ENCODE data around the gene GALNT11.

Gene GALNT11

DNA sequence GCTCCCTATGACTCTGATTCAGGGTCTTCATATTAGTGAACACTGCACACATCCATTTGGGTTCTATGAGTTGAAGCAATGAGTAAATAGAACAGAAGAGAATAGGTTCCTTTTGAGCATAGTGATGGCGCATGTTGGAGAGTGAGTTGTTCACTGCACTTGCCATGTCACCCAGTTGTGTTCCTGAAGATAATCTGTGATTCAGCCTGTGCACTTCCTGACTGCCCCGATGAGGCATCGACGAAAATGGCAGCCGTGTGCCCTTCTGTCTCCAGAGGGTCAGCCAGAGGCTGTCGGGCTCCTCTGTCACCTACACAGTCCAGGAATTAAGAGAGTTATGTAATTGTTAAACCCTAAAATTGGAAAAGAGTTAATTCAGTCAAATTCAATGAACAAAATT lies 94.7 kb downstream of the GALNT11 start:
- DNase-seq (ENCODE audit: low read depth), result no peak

DNA sequence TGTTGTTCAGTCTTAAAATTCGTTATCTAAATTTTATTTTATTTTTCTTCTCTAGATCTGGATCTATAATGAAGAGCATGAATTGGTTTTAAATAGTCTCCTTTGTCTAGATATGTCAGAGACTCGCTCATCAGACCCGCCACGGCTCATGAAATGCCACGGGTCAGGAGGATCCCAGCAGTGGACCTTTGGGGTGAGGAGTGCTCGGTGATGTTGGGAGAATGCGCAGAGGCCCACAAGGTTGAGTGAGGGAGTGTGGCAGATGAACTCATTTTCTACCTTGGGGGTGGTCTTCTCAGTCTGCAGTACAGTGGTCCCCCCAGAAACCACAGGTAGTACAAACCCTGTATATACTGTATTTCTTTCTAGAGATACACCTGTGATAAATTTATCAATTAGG lies 95.3 kb downstream of the GALNT11 start:
- DNase-seq (ENCODE audit: low read depth), result no peak

DNA sequence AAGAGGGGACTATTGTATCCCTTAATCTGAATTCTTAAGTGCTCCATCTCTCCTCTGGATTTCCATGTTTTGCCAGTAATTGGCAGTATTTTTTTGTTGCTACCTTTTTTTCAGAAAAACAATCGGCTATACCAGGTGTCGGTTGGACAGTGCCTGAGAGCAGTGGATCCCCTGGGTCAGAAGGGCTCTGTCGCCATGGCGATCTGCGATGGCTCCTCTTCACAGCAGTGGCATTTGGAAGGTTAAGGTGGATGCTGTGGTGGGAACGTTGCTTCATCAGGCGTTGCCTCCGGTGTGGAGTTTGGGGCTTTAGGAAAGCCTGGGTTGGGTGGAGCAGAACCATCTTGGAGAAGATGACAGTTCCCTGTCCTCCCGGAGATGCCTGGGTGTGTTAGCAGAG lies 96.0 kb downstream of the GALNT11 start:
- no peak for DNase-seq (ENCODE audit: low read depth)

DNA sequence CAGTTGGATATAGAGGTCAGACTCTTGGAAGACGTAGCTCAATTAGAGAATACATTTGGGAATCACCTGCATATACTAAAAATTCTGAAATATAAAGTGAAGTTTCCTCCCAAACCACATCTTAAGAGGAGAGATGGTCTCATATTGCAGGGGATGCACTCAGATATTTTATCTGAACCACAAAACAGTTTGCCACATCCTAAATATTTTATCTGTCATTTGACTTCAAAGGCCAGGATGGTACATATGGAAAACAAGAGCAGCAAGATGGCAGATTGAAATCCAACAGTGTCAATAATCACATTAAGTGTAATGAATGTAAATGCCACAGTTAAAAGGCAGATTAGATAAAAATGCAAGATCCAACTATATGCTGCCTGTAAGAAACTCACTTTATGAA lies 97.1 kb downstream of the GALNT11 start:
- no peak for DNase-seq (ENCODE audit: low read depth)

DNA sequence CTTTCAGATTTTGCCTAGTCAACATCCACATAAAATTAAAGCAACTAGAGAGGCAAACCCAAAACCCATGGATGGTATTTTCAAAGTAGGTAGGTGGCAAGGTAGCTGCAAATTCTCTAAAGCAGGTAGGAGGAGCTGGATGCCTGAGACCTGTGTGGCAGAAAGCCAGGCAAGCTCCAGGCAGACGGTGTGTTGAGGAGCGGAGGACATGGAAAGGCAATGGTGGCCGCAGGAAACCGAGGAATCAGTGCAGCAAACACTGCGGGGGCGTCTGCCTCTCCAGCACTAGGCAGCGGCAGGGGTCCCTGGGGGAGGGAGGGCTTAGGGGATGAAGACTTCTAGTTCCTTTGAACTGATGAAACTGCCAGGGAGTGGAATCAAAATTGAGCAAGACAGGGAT lies 101.3 kb downstream of the GALNT11 start:
- DNase-seq (ENCODE audit: low read depth), result no peak

DNA sequence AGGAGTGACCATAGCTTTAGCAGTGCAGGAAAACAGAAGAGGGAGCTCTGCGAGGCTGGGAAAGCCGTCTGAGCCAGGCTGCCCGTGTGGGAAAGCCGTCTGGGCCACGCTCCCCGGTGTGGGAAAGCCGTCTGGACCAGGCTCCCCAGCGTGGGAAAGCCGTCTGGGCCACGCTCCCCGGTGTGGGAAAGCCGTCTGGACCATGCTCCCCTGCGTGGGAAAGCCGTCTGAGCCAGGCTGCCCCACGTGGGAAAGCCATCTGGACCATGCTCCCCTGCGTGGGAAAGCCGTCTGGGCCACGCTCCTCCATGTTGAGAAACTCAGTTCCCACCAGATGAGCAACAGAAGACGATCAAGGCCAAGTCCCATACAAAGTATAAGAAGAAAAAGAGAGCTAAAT lies 101.8 kb downstream of the GALNT11 start:
- no peak for DNase-seq (ENCODE audit: low read depth)

DNA sequence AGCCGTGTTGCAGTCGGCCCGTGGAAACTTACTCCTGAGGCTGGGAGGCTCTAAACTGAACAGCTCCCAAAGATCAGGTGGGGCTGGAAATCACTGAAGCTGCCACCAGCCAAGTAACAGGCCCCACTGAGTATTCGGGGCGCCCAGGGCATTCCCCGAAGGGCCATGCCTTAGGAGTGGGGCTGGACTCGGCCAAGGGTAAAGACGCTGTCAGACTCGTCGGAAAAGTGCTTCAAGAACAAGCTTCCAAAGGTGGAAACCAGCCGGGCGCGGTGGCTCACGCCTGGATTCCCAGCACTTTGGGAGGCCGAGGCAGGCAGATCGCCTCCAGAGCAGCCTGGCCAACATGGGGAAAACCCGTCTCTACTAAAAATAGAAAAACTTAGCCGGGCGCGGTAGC lies 102.8 kb downstream of the GALNT11 start:
- DNase-seq (ENCODE audit: low read depth), result no peak

DNA sequence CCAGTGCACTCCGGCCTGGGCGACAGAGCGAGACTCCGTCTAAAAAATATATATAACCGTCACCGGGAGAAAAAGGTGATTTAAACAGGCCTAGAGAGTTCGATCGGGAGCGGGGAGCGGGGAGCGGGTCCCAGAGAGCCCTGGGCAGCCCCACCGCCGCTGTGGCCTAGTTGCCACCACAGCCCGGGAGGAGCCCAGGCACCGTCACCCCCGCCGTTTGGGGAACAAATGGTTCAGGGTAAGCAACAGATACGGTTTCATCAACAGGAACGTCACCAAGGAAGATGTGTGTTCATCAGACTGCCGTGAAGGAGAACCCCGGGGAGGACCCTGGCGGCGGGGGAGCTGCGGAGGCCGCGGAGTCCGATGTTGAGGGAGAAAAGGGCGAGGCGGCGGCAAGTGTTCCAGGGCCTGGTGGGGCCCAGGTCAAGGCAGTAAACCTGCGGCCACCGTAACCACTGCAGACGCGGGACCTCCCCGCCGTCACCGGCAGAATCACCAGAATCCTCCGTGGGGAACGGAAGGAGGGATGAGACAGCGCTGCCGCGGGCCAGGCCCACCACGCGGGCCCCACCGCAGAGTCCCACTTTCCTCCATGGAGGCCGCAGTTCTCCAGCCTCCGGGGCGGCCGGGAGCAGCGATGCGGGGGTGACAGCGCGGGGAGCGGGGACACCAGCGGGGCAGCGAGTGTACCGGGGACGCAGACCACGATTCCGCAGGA lies 103.4 kb downstream of the GALNT11 start:
- DNase-seq (ENCODE audit: low read depth), result no peak

DNA sequence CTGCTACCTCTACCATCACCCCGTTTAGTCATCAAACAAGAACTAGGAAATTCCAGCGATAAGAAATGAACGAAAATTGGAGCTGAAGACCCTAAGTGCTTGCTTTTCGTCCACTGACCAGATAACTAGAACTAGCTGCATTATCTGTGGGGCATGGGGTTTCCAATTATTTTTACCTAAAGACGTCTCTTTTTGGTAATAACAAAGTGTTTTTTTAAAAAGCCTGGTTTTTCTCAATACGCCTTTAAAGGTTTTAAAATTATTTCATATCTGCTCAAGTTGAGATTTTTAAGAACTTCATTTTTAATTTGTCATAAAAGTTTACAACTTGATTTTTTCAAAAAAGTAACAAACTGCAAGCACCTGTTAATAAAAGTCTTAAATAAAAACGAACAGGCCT lies 104.2 kb downstream of the GALNT11 start:
- no peak for DNase-seq (ENCODE audit: low read depth)

DNA sequence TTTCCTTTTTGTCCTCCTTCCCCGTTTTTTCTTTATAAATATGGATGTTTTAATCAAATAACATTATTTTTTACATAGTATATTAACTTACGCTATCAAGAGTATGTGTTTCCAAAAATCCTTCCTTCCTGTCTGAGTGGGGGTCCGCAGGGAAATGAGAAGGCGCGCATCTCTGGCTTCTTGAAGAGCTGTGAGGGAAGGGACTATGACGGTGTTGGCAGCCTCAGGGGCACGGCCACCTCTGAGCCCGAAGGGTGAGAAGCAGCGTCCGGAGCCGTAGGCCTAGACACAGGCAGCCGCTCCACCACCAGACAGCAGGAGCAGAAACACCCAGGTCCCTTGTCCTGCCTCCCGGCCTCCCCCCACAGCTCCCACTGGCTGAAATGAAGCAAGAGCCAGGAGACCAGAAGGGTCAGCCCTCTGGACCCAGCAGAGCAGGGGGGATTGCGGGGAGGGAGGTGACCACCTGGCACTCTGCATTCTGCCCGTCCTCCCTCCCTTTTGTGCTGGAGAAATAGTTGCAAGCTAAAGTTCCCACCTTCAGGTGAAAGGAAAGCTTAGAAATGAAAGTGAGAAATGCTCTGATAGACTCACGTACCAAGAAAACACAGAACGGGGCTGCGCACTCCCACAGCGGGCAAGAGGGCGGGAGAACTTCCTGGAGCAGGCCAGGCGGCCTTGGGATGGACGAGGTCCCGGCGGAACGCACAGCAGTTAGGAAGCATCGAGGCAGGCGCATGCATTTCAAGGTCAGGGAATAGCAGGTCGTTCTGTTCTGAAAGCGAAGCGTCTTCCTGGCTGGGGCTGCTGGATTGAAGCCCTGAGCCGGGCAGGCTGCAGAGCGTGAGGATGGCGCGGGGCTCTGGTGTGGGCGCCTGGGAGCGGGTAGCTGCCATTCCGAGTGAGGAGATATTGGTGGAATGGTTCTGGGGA lies 105.5 kb downstream of the GALNT11 start:
- DNase-seq (ENCODE audit: low read depth), result no peak

DNA sequence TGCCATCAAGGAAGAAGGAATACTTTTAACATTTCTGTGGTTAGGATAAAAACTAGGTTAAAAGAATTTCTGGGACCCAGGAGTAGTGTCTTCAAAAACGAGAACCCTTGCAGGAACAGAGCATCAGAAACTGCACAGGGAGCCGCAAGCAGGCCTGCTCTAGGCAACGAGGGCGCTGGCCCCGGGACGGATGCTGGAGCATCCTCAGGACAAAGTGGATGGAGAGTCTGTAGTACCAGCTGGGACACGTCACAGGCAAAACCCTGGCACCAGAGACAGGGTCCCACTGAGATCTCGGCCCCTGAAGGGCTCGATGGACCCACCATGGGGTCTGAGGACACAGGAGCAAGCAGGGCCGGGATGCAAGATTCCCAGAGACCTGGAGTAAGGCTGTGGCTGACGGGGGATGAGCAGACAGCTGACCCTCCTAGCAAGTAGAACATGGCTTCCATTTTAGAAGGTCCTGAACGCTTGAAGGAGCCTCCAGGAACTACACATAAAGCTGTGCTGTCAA lies 106.6 kb downstream of the GALNT11 start:
- DNase-seq (ENCODE audit: low read depth), result no peak

DNA sequence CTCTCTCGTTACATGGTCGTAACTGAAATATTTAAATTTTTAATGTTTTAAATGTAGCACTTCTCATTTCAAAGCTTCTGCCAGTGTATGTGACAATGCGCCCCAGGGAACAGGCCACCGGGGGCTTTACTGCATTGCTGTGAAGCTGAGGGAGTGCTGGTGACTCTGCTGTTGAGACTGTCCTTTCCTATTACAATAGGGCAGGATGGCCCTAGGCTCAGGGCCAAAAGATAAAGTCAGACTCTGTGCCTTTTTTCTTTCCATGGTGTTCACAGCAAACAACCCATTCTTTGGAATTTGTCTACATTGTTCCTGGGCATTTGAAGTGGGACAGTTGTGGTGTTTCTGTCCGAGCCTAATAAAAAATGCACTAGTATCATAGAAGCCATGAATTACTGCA lies 107.3 kb downstream of the GALNT11 start:
- no peak for DNase-seq (ENCODE audit: low read depth)

DNA sequence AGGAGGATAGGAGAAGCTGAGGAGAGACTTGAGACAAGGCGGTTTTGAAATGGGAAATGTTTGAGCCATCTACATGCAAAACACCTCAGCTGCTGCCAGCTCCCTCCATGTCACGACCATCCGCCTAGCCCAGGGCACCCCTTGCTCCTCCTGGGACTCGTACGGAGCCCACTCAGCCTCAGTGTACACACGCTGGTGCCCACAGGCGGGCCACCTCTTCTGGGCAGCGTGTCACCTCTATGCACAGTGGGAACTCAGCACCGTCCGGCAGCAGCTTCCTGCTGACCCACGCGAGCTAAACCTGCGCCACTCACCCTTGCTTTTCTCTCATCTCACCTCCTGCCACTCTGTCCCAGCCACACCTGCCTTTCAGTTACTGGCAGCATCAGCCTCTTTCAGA lies 108.3 kb downstream of the GALNT11 start:
- DNase-seq (ENCODE audit: low read depth), result no peak

DNA sequence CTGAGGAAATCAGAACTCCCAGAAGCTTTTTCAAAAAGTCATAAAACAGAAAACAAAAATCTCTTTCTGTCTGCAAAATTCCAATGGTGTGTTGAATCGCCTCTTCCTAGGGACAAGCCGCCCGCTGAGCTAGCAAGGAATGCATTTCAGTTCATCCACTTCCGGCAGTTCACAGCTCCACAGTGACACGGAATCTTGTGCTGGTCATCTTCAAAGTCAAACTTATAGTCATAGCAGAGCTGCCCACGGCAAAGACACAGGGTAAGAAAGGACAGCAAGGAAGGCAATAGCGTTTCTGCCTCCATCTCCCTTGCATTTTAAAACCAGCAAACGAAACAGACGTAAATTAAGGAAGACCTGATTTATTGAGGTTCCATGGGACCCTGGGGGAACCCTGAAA lies 111.2 kb downstream of the GALNT11 start:
- peak; percentile 25 for DNase-seq (ENCODE audit: low read depth)

DNA sequence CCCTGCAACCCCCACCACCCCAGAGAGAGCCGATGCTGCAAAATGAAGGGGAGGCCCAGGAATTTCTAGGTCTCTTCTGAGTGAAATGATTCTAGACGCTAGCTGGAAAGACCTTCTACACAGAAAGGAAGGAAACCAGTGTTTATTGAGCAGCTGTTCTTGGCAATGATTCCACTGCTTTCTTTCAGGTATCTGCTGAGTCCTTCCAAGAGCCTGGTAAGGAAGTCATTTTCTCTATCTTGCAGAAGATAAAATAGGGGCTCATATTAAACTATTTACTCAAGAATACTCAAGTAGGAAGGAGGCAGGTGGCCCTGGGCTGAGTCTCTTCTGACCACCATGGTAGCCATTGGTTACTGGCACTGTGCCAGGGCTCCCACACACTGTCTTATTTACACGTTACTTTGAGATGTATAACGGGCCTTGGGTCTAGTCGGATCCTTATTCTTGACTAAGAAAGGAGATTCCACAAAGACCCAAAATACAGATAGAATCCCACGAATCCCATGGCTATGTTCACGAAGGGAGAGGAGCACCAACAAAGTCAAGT lies 112.1 kb downstream of the GALNT11 start:
- DNase-seq (ENCODE audit: low read depth), result no peak

DNA sequence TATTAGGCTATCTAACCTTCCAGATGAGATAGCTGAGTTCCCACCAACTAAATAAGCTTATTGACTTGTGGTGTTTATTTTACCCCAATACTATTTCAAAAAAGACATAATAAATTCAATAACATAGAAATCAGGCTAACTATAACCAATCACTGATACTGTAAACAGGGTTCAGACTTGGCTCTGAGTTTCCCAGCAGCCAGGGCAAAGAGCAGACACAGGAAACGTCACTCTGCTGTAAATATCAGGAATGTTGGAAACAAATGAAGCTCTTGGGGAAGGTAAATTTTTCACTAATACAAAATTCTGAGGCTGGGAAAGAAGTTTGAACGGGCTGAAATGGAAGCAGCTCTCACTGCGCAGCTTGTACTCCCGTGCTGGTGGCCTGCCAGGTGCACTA lies 114.6 kb downstream of the GALNT11 start:
- DNase-seq (ENCODE audit: low read depth), result no peak

DNA sequence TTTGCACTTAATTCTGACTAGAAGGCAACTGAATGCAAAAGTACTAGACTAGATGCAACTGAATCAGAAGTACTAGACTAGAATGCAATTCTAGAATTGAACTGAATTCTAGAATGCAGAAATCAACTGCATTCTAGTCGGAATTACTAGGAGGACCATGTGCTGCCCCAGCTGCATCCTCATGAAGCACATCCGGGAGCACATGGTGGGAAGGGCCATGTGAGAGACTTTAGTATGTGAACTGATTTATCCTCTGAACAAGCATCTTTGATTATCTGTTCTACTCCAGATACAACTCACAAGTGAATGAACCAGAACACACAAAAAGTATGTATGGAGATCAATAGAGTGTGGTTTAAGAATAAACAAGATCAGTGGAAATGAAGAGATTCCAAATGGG lies 115.1 kb downstream of the GALNT11 start:
- no peak for DNase-seq (ENCODE audit: low read depth)

DNA sequence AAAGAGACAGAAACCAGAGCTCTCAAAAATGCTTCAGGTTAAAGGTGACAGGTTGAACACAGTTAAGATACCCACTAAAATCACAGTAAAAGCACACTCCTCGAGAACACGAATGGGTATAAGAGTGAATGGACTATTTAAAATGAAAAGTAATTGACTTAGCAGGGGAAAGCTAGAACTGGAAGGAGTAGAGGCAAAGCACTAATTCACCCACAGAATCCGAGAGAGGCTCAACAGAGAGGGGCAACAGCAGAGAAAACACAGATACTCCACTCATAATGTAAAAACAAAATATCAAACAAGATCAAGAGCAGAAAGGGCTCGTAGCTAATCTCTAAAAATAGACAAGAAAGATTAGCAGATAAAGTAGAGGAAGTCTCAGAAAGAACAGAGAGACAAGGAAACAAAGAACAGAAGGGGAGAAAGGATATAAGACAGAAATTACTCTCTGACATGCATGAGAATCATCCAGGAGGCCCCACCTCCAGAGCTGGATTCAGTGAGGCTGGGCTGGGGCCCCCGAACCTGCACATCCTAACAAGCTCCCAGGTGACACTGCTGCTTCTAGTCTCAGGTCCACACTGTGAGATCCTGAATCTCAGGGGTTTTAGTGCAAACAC lies 117.6 kb downstream of the GALNT11 start:
- no peak for DNase-seq (ENCODE audit: low read depth)

DNA sequence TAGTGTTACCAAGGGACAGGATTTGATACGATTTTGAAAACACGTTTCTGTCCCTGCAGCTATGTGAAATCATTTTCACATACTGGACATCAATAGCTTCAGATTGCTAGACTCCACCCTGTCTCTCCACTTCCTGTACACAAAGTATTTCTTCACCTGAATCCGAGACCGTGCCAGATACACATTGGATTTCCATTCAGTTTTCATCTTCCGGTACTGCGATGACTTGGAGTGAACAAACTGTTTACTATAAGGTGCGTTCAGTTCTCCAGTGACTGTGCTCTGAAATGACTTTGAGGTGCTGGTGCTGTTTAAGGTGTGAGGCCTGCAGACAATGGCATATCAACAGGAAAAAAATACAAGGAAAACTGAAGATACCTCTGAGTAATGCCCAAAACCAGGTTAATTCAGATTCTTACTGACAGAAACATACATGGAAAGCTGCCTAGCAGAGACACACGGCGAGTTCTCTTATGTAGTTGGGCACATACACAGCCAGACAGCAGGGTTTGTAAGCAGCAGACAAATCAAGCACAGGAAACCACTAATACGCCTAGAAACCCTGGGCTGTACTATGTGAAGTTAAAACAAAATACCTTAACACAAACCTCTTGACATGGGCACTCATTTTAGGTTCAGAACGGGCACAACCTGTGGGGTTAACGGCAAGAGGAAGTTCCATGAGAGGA lies 119.2 kb downstream of the GALNT11 start:
- DNase-seq (ENCODE audit: low read depth), result no peak

DNA sequence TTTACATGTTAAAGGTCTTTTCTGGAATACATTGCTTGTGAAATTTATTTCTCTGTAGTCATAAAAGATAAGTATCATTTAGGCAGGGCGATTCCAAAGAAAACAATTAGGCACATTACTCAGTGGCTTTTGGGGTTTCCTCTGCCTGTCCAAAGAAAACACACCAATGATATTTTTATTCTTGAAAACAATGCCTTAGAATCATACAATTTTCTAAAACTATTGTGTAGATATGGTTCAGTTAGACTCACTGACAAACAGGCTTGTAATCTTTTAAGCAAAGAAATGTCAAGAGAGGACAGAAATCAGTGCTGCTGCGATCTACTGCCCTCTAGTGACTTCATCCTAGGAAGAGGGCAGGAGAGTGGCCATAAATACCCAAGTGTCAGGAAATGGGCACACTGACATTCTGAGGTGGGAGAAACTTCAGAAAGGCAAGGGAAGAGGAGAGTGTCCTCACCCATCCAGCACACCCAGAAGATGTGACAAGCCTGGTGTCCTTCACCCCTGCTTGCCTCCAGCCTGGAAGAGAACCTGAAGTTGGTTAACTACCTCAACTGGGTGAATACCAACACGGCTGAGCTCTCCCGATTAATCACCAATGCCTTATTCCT lies 120.5 kb downstream of the GALNT11 start:
- peak; percentile 84 for DNase-seq (ENCODE audit: low read depth)

DNA sequence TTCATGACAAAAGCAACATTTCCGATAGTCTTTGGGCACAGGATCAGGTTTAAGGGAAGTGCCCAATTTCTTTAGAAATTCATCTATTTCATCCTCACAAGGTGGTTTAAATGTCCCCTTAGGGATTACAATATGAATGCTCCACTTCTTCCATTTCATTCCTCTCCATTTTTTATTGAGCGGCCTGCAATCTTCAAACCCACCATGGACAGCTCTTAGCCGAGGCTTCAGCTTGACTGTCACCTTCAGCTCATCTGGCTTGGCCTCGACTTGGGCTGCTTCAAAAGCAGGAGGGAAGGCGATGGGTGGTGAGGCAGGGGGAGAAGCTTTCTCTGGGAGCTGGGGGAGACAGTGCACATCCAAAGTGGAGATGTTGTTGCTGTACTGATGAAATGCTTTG lies 123.2 kb downstream of the GALNT11 start:
- DNase-seq (ENCODE audit: low read depth), result no peak
